ENCODE measurements around the gene GMIP.

GMIP gene

DNA sequence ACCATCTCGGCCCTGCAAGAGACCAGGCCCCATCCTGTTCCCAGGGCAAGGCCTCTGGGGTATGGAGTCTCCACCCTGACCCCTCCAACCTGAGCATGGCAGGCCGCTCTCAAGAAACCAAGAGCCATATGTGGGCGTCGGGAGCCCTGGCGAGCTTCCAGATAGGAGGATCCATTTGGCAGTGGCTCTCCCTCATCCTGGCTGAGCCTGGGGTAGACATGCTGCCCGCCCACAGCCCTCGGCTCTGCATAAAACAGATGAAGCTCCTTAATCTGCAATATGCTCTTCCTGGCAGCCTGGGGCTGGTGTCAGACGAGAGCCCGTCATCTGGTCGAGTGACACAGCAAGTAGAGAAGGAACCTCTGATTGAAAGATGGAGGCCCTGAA lies 13.9 kb upstream of the GMIP start:
- DNase-seq (ENCODE audit: low spot score) = no peak

DNA sequence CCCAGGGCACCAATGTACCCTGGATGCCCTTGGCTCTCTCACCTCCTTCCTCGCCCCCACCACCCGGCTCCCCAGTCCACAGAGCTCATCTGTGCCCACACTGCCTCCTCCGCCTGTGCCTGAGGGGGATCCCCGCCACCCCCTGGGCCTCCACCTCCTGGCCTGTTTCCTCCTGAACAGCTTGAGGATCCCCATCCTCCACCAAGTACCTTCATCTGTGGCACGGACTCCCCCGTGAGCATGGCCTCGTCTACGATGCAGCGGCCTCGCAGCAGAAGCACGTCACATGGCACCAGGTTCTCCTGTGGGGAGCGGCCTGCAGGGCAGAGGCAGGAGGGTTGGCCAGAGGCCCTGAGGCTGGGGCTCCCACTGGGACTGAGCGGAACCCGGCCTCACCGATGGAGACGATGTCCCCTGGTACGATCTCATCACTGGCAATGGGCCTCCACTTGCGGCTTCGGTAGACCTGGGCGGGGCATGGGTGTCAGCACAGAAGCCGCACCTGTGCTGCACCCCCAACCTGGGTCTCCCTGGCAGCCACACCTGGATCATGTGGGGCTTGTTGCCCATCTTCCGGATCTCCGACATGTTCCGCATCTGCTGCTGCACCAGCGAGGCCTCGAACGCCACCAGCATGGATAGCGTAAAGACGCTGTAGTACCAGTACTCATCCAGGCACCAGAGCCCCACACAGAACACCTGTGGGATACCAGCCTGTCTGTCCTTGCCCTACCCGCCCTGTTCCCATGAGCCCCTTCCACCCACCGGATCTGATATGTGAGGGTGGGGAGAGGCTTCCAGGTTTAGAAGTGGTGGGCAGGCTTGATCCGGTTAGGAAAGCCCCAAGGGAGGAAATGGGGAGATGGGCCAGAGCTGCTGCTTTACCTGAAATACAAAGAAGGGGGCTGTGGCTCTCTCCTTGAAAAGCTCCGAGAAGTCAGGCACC lies 13.3 kb upstream of the GMIP start:
- no peak for DNase-seq (ENCODE audit: low spot score)

DNA sequence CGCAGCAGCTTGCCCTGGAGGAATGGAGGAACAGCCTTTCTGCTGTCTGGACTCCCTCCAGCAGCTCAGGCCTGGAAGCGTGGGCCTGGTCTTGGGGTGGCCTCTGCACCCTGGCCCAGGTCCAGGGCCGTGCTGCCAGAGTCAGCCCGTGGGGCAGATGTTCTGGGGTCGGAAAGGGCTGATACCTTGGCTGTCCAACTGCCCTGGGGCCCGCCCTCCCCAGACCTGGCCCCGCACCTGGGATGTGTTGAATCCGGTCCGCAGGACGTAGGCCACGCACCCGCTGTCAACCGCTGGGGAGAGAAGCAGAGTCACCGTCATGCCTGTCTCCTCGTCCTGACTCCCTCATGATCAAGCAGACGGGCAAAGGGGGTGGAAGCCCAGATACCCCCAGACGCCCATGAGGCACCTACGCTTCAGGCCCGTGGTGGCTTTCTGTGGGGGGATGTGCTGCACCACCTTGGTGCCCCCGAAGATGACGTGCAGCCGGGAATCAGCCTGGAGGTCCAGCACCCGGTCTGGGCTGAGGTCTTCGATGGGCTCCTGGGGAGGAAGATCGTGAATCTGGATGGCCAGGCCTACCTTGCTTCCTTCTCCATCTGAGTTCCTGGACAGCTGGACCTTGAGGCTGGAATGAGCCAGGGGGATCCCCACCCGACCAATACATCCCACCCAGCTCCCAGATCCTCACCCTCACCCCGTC lies 12.3 kb upstream of the GMIP start:
- no peak for DNase-seq (ENCODE audit: low spot score)

DNA sequence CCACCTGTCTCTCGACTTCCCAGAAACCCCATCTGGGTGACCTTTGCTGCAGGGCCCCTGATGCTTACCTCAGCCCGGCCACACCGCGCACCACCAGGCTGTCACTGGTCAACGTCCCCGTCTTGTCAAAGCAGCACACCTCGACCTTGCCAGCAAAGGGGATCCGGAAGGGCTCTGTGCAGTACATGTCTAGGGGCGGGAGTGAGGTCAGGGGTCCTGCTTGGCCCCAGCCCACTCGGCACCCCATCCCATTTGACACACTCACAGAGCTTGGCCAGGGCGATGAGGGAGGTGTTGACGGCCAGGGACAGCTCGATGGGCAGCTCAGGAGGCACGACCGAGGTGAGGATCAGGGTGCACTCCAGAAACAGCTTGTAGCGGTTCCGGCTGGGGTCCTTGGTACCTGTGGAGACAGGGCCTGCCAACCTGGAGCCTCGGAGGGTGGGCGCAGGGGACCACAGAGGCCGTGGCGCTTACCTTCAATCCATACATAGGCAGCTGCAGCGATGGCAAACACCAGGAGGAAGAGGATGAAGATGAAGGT lies 11.7 kb upstream of the GMIP start:
- no peak for DNase-seq (ENCODE audit: low spot score)

DNA sequence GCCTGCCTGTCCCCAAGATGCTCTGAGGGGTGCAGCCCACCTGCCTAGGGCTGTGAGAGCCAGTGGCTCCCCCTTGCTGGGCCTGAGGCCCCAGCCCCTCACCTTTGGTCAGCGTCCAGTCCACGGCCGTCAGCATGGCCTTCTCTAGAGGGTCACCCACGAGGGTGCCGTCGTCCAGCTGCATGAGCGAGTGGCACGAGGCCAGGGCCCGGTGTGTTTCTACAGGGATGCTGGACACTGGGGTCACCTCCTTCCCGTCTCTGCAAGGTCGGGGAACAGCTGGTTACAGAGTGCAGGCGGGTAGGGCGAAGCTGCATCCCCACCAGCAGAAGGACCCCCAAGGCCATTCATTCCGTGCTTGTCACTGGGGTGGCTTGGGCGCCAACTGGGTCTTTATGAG lies 11.0 kb upstream of the GMIP start:
- DNase-seq (ENCODE audit: low spot score) = no peak

DNA sequence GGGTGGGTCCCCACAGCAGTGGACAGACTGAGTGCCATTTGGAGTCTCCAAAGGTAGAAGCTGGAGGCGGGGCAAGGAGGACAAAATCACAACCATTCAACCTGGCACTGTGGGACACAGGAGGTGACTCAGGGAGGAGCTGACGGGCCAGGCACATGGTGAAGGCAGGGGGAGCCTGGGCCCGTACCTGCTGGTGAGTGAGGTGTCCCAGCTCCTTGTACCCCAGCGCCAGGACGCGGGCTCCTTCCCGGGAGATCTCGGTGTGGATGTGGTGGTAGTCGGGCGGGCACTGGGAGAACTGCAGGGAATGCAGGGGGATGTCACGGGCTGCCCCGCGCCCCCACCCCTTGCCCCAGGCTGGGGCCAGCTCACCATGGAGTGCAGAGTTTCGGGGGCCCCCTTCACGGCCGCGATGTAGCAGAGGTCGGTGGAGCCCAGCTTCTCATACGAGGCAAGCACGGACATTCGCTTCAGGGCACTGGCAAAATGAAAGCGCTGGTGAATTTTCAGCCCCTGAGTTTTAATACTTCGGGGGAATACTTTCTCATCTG lies 10.2 kb upstream of the GMIP start:
- DNase-seq (ENCODE audit: low spot score) = no peak

DNA sequence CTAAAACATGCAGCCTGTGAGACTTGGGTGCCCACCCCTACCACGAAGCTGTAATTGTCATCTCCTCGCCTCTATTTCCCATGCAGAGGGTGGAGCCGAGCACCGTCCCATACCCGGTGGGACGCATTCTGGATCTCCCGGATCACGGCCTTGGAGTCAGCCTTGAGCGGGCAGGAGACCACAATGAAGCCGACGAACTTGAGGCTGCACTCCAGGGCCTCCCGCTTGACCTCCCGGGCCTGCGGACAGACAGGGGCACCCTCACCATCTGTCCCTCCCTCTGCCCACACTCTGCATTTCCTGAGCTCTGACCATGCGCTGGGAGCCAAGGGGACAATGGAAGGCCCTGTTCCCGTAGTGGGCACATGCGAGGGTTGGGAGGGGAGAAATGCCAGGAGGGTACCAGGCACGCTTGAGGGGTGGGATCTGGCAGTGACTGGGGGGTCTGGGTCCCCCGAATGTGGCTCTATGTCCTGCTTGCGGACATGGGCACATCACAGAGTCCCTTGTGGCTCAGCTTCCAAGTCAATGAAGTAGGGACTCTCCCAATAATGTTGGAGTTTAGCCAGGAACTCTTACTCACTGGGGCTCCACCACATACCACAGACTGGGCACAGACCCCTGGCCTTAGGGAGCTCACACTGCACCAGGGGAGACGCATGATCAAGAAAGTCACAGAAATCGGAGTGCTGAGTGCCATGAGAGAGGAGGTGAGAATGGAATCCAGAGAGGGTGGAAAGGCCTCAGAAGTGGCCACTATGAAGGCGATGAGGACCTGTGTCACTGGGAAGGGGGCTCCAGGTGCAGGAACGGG lies 9.2 kb upstream of the GMIP start:
- no peak for DNase-seq (ENCODE audit: low spot score)

DNA sequence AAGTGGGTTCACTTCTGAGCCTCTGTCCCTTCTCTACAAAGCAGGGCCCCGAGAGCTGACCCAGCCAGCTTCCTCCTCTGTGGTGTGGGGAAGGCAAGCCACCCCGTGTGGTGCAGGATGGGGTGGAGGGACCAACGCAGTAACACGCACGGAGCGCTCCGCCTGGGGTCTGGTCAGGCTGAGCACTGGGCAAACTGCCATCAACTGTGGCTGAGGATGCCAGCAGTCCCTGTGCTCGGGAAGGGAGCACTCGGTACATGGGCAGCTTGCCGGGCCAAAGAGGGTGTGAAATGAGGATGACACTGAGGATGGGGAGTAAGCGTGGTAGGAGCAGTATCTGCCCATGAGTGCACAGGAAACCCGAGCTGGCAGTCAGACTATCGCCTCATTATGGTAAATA lies 7.6 kb upstream of the GMIP start:
- DNase-seq (ENCODE audit: low spot score) = no peak

DNA sequence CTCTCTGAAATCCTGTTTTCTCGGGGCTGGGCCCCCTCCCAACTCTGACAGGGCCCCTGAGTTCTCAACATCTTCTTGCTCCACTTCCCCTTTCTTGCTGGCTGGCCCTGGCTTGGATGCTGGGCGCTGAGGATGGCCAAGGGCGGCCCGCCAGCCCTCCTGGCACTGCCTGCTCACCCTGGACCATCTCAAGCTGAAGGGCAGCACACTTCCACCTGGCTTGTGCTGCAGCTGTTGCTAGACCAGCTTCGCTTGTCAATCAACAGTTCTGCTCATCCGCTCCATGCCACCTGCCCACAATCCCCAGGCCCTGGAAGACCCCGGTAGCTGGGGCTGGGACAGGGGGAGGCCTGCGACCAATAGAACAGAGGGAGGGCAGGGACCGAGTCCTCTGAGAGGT lies 6.9 kb upstream of the GMIP start:
- no peak for DNase-seq (ENCODE audit: low spot score)

DNA sequence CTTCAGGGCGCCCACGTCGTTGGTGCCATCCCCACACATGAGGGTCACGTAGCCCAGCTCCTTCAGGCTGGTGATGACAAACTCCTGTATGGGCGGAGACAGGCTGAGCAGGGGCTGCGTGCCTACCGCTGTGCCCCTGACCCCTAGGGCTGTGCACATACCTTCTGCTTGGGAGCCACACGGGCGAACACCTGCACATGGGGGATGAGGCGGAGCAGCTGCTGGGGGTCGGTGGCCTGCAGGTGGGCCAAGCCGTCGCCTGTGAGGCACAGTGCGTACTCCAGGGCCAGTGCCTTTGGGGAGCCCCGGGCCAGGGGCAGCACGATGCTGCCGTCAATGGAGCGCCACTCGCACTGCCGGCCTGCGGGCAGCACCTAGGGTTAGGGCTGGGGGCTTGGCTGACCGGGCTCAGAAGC lies 6.1 kb upstream of the GMIP start:
- DNase-seq (ENCODE audit: low spot score) = no peak

DNA sequence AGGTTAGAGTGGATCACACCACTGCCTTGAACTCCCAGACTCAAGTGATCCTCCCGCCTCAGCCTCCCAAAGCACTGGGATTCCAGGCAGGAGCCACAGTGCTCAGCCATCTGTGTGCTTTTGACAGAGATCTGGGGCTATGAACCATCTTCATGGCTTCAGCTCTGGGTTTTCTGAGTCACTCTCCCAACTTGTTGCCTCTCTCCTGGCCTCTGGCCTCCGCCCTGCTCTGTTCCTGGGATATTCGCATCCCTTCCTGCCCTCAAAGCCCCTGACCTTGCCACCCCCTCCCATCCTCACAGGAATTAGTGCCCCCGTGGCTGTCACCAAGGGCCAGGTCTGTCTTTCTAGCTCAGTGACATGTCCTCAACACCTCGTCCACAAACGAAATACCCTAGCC lies 5.7 kb upstream of the GMIP start:
- no peak for DNase-seq (ENCODE audit: low spot score)

DNA sequence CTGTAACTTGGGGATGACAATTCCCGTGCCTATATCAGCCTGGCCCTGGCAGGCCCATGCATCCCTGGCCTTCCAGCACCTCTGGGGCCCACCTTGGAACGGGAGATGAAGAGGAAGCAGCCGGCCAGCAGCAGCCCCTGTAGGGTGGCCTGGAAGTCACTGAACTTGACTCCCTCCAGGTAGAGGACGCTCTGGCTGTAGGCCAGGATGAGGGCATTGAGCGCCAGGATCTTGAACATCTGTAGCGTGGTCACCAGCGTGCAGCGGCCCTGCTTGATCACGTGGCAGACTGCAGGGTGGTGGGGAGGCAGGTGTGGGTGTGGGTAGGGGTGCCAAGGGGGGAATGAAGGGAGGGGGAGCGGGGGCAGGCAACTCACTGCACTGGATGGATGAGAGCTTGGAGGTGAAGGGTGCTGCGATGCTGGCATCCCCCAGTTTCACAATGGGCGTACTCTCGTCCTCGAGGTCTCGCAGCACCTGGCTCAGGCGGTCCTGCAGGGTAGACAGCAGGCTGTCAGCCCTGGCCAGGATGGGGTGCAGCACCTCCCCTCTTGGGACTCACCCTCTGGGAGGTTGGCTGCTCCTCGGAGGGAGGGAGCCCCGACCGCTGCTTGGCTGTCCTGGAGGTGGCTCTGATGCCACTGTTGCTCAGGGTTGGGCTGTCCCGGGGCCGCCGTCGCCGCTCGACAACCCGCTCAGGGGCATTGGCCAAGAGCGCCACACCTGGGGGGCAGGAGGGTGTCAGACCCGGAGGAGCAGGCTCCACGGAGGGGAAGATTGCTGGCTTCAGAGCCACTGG lies 3.8 kb upstream of the GMIP start:
- no peak for DNase-seq (ENCODE audit: low spot score)

DNA sequence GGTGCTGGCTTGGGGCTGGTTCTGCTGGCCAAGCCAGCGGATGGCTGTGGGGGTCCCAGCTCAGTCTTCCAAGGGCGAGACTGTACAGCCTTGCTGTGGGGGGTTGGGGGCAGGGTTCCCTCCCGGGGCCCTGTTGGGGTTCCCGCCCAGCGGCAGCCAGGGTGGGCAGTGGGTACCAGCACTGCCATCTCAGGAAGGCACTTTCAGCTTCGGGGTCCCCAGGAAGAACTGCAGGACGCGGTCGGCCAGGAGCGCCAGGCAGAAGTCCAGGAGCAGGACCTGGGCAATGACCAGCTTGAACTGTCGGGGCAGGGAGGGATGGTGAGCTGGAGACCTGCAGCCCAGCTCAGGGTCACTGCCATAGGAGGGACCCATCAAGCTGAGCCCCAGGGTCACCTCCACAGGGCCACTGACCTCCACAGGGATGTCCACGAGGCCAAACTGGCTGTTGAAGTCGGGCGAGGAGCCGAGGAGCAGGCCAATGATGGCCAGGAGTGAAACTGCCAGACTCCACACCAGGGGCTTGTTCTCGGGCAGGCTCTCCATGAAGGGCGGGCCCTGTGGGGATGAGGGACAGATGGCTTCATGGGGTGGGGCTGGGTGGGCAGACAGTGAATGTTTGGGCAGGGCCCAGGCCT lies 1.9 kb upstream of the GMIP start:
- no peak for DNase-seq (ENCODE audit: low spot score)

DNA sequence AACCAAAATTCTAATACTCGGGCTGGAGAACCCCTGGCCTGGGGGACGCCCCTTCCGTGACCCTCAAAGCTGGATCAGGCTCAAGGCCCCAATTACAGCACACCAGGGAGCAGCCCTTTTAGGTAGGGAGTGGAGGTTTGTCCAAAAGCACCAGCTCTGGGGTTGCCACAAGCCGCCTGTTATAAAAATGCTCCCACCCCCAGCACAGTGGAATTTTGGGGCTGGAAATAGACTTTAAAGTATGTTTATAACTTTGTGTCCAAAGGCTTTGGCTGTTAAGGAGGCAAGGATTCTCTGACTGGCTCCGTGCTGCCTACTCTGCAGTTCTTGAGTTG lies 564 bp upstream of the GMIP start:
- no peak for DNase-seq (ENCODE audit: low spot score)

DNA sequence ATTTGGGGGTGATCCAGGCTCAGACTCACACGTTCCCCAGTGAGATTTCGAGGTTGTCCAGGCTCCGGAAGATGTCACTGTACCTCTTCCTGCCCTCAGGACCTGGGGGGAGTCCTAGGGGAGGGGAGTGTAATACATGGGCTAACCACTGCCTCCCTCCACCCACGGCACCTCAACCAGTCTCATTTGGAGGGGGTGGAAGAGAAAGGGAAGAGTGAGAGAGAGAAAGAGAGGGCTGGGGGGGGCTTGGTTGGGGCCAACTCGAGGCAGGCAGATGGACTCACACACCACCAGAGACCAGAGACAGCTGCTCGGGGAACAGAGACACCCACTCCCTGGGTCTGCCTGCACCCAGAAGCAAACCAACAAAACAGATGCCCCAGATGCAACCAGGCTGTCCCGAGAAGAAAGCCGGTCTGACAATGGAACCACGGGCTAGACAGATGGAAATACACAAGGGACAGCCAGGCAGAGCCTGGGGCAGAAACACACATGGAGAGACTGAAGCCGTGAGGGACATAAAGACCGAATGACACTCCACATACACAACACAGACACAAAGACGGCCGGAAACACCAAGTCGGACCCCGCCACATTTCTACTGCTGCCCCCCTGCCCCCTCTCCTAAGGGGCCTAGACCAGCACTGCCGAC lies 825 bp downstream of the GMIP start:
- peak; percentile 23 for DNase-seq (ENCODE audit: low spot score)

DNA sequence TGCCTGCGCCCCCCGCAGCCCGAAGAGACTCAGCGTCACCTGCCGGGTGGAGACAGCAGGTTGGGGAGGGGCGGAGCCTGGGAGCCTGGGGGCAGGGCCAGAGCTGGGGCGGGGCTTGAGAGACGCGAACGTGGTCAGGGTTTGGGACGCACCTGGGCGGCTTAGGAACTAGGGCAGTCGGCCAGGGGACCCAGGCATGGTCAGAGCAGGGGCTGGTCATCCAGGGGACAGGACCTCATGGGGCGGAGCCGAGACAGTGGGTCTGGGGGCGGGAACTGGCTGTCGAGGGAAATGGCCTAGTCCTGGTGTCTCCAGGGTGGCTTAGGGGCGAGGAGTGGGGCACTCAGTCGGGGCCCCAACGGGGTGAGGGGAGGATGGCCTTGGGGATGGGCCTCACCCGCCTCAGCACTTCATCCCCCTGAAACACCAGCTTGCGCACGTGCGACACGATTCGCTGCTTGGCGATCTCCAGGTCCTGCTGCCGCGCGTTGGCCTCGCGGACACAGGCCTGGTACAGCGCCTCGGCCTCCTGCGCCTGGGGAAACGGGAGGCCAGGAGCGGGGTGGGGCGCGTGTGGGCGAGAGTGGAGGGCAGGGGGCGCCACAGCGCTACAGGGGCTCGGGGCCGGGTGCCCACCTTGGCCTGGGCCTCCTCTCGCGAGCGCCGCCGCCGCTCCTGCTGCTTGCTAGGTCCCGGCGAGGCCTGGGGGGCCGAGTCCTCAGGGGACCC lies 5.8 kb downstream of the GMIP start:
- no peak for DNase-seq (ENCODE audit: low spot score)

DNA sequence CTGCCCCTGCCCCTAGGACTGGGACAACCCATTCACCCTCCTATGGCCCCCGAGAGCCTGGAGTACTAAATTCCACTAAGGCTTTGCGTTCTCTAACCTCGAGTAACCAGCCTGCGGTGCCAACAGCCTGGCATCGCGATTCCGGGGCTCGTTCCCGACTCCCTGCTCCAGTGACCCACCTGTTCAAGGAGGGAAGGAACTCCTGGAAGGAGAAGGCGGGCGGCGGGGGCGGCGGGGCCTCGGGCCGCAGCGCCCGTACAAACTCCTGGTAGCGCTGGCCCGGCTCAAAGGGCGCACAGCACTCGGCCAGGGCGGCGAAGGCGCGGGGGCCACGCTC lies 6.3 kb downstream of the GMIP start:
- no peak for DNase-seq (ENCODE audit: low spot score)

DNA sequence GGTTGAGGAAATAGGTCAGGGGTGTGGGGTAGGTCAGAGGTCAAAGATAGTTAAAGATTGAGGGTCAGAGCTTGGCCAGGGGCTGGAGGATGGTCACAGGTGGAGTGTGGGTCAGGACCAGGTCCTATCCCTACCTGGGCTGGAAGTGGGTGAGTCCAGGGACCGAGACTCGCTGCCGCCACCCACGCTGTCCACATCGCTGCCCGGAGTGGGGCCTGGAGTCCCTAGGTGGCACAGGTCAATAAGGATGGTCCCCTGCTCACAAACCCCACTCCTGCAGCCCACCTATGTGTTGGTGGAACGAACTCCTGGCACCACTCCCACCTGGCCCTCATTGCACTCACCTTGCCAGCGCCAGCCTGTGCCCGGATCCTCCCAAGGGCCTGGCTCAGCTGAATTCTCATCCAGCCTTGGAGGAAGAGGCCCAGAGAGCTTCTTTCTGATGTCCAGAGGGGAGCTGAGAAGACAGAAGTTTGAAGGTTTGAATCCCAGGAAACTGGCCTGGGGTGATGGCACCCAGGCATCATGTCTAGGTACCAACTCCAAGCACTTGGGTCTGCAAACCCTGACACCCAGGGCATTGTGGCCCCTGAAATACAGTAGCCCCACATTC lies 6.8 kb downstream of the GMIP start:
- no peak for DNase-seq (ENCODE audit: low spot score)

DNA sequence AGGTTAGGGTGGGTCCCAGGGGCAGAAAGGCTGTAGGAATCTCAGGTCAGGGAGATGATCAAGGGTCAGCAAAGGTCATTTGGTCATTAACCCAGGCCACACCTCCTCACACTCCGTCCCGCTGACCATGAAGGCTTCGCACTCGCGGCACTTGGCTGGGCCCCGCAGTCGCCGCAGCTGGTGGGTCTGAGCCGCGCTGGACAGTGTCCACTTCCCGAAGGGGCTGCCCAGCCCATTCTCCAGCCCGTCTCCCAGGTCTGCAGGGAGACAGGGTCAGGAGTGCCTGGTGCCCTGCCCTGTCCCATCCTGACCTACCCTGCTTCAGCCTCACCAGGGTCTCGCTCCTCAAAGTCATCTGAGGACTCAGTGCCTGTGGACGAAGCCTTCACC lies 8.1 kb downstream of the GMIP start:
- no peak for DNase-seq (ENCODE audit: low spot score)

Data from kidney capillary endothelial cell (primary cell).